Vagina (tissue), 2 donors: ENCODE measurements around the gene JPH2. TPM values are rescaled to one million over a fixed set of nuclear protein-coding genes. Genes with fewer than 3 reads are reported as not detected.
"Not testable (repeated sequence)": the region's sequence is repeated elsewhere in the genome, so short reads cannot be mapped to it uniquely, and the experiment has no call there.

ENCODE experiments used
- DNase-seq, 2 donors: peaks; one replicate each; pipeline ENCODE4 v3.0.0-alpha.2; 2017; ENCODE audit errors: extremely low spot score in 2 of 2
- H3K27ac ChIP-seq: fragments of 200-600 bp; sonication (generic); one replicate; pipeline ENCODE4 v1.5.1; 2019
- H3K27me3 ChIP-seq: fragments of 200-600 bp; sonication (generic); one replicate; pipeline ENCODE4 v1.5.1; 2019
- H3K36me3 ChIP-seq, 2 donors: fragments of 200-600 bp; sonication (generic); one replicate each; pipeline ENCODE4 v1.5.1; 2017 to 2019
- H3K4me1 ChIP-seq: fragments of 200-600 bp; sonication (generic); one replicate; pipeline ENCODE4 v1.5.1; 2019
- H3K4me3 ChIP-seq, 2 donors: fragments of 200-600 bp; sonication (generic); 1 replicate in 1 of 2; 2 replicates in 1 of 2; pipeline ENCODE4 v1.5.1; 2016 to 2019
- H3K9me3 ChIP-seq: fragments of 200-600 bp; sonication (generic); one replicate; pipeline ENCODE4 v1.5.1; 2019
- POLR2A ChIP-seq, 2 donors: fragments of 450-650 bp; IDR thresholded peaks; one replicate each; pipeline ENCODE4 v1.6.1; 2017; ENCODE audit warnings: antibody characterized with exemption in 2 of 2, mild to moderate bottlenecking in 2 of 2, moderate library complexity in 2 of 2
- POLR2AphosphoS5 ChIP-seq, 2 donors: sonication (generic); formaldehyde crosslinking; IDR thresholded peaks; one replicate each; pipeline ENCODE4 v1.9.0; 2017; ENCODE audit warnings: antibody characterized with exemption in 2 of 2, mild to moderate bottlenecking in 2 of 2, low read depth in 1 of 2; ENCODE audit not compliant: insufficient read depth in 1 of 2
- intact Hi-C: fragments of 100-400 bp; cut with DNase I; formaldehyde crosslinking; loops from one replicate; pipeline ENCODE4 v1.15.1; 2023
- total RNA-seq: library from RNA; depleted of rRNA; stranded (reverse); fragments of >200 nt; gene quantifications from one replicate; pipeline ENCODE4 v1.2.3, GENCODE V29; 2016
- TF ChIP-seq, protein P1 (sequence below), 3 experiments: fragments of 450-650 bp in 2 of 3; fragments of 200-600 bp in 1 of 3; sonication (generic) in 1 of 3; IDR thresholded peaks; one replicate each; pipeline ENCODE4 v1.5.1; 2017 to 2019; ENCODE audit warnings: antibody characterized with exemption in 3 of 3, mild to moderate bottlenecking in 2 of 3, moderate library complexity in 2 of 3

The JPH2 gene
- total RNA-seq: 13.8 TPM

DNA sequence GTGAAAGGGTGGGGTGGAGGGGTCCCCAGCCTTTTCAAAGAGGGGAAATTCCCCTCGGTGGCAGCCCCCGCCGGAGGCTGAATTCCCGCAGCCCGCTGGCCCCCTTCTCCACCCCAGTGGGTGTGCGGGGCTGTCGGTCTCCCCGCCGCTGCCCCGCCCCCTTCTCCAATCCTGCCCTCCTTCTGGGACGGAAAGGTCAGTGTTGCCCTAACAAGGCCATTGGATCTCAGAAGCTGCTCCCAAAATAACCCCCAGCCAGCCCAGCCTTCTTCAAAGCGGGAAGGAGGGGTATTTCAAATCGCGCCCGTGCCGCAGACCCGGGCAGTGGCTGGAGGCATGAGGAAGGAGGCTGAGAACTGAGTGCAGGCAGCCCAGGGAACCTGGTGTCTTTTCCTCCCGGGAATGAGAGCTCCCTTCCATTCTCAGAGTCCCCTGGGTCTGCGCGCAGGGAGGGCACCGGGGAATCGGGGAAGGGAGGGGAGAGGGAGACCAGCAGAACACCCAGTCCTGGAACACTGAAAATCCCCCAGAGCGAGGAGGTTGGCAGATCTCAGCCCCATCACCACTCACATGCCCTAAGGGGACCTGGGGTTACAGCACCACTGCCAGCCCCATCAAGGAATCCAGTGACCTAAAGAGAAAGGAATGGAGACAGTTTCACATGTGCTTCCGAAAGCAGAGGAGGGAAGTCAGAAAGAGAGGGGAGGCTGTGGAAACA, at the start of gene JPH2:
TSS of gene JPH2 (minus strand) at position 135 of the 718 bp plus-strand sequence. CDS start 483 bp downstream, outside the sequence.
- Histone ChIP-seq H3K27ac (peak within 1 kb of the TSS; percentile 78), H3K4me1 (peaks cover 25% of the 10 kb centered on the region), H3K27me3 (no peaks in the 10 kb centered on the region), H3K36me3 (no peaks in the 10 kb centered on the region), H3K9me3 (no peaks in the 10 kb centered on the region), H3K4me3 (peak within 1 kb of the TSS; percentile 43 to 46)
- TF ChIP-seq, protein P1, sequence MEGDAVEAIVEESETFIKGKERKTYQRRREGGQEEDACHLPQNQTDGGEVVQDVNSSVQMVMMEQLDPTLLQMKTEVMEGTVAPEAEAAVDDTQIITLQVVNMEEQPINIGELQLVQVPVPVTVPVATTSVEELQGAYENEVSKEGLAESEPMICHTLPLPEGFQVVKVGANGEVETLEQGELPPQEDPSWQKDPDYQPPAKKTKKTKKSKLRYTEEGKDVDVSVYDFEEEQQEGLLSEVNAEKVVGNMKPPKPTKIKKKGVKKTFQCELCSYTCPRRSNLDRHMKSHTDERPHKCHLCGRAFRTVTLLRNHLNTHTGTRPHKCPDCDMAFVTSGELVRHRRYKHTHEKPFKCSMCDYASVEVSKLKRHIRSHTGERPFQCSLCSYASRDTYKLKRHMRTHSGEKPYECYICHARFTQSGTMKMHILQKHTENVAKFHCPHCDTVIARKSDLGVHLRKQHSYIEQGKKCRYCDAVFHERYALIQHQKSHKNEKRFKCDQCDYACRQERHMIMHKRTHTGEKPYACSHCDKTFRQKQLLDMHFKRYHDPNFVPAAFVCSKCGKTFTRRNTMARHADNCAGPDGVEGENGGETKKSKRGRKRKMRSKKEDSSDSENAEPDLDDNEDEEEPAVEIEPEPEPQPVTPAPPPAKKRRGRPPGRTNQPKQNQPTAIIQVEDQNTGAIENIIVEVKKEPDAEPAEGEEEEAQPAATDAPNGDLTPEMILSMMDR (IDR thresholded peaks at IDR 0.05): no peak
- peak in 1 of 2 donors; percentile 80 for TF ChIP-seq POLR2AphosphoS5 (IDR thresholded peaks at IDR 0.05; ENCODE audit: insufficient read depth in 1 of 2, low read depth in 1 of 2)
- no peak for DNase-seq
- intact Hi-C loops: no loop called here

DNA sequence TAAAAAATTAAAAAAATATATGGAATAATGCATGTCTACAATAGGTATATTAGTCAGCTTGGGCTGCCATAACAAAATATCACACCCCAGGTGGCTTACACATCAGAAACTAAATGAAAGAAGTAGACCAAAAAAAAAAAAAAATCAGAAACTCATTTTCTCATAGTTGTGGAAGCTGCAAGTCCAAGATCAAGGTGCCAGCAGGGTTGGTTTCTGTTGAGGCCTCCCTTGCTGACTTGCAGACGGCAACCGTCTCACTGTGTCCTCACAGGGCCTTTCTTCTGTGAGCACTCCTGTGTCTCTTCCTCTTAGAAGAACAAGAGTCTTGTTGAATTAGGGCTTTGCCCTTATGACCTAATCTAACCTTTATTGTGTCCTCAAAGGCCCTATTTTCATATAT, 48.7 kb upstream of the JPH2 start:
- intact Hi-C loops: no loop called here
- no peaks in the 10 kb centered on the region for H3K36me3 ChIP-seq
- TF ChIP-seq, protein P1 (IDR thresholded peaks at IDR 0.05): no peak
- no peak for TF ChIP-seq POLR2AphosphoS5 (IDR thresholded peaks at IDR 0.05; ENCODE audit: insufficient read depth in 1 of 2, low read depth in 1 of 2)
- no peak for TF ChIP-seq POLR2A (IDR thresholded peaks at IDR 0.05)
- H3K27ac ChIP-seq: no peak overlapping the region
- H3K27me3 ChIP-seq: no peaks in the 10 kb centered on the region
- no peaks in the 10 kb centered on the region for H3K9me3 ChIP-seq
- DNase-seq: no peak
- H3K4me1 ChIP-seq: no peaks in the 10 kb centered on the region
- H3K4me3 ChIP-seq: no peak overlapping the region

DNA sequence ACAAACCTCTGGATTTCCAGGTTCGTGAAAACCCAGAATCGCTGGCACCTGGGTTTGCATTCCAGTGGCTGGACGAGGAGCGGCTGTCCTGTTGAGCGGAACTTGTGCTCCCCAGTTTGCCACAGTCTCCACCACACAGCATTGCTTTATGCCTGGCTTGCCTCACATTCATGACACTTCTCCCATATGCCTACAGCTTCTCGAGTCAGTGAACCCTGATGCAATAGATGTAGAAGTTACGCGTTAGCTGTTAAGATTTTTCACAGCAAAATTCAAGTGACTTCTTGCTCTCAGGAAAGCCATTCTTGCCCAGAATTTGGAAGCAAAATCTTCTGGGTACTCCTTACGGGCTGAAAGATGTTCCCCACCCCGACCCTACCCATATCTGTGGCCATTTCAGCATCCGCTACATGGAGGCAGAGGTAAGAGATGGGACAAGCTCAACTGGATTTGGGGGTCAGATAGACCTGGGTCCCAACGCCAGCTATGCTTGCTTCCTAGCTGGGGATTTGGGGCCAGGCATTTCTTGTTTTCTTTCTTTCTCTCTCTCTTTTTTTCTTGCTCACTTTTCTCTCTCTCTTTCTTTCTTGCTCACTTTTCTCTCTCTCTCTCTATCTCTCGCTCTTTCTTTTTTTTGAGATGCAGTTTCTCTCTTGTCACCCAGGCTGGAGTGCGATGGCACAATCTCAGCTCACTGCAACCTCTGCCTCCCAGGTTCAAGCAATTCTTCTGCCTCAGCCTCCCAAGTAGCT, 47.8 kb upstream of the JPH2 start:
- intact Hi-C loops: no loop called here
- H3K36me3 ChIP-seq: no peaks in the 10 kb centered on the region
- no peaks in the 10 kb centered on the region for H3K27me3 ChIP-seq
- no peaks in the 10 kb centered on the region for H3K9me3 ChIP-seq
- H3K27ac ChIP-seq: no peak overlapping the region
- DNase-seq: no peak
- TF ChIP-seq, protein P1 (IDR thresholded peaks at IDR 0.05): no peak
- no peaks in the 10 kb centered on the region for H3K4me1 ChIP-seq
- H3K4me3 ChIP-seq: no peak overlapping the region

DNA sequence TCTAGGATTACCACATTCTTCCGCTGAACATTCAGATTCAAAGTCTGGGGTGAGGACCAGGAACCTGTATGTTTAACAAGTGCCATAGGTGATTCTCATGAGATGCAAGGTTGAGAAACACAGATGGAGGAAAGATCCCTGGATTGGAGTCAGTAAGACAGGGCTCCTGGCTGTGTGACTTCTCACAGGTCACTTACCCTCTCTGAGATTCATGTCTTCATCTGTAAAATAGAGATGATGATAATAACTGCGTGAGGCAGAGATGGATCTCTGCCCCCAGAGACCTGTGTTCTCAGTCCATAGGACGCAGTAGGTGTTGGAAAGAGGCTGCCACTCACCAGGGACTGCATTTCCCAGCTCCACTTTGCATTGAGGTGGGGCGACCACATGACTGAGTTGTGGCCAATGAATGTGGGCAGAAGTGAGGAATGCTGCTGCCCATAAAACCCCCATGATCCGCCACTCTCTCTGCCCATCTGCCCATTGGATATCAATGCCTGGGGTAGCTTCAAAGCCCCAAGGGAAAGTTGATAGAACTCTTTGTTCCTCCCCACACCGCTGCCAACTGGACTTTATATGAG, 46.5 kb upstream of the JPH2 start:
- Histone ChIP-seq H3K9me3 (no peaks in the 10 kb centered on the region), H3K4me1 (no peaks in the 10 kb centered on the region), H3K4me3 (no peak overlapping the region), H3K27ac (no peak overlapping the region), H3K27me3 (no peaks in the 10 kb centered on the region), H3K36me3 (no peaks in the 10 kb centered on the region)
- no peak for DNase-seq
- intact Hi-C loops: no loop called here
- TF ChIP-seq POLR2AphosphoS5 (IDR thresholded peaks at IDR 0.05; ENCODE audit: insufficient read depth in 1 of 2, low read depth in 1 of 2) (no peak), POLR2A (IDR thresholded peaks at IDR 0.05) (no peak)
- TF ChIP-seq, protein P1 (IDR thresholded peaks at IDR 0.05): no peak

DNA sequence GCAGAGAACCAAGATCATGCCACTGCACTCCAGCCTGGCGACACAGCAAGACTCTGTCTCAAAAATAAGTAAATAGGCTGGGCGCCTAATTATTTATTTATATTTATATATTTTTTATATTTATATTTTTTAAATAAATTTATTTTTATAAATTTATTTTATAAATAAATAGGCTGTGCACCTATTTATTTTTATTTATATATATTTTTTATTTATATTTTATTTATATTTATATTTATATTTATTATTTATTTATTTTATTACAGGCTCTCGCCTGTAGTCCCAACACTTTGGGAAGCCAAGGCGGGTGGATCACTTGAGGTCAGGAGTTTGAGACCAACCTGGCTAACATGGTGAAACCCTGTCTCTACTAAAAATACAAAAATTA, 45.5 kb upstream of the JPH2 start:
- intact Hi-C loops, H3K4me1 ChIP-seq, H3K27me3 ChIP-seq, DNase-seq, H3K27ac ChIP-seq, H3K9me3 ChIP-seq, H3K36me3 ChIP-seq, H3K4me3 ChIP-seq: not testable (repeated sequence)
